Stimulated activated CD8-positive, alpha-beta memory T cell treated with anti-CD3 and anti-CD28 coated beads, Interleukin-4, amount 100 ng/mL, for 48 hours (primary cell): ENCODE measurements around the gene TPK1.
"Not testable (repeated sequence)": the region's sequence is repeated elsewhere in the genome, so short reads cannot be mapped to it uniquely, and the experiment has no call there.

Source experiments
- DNase-seq: peaks from one replicate; pipeline ENCODE4 v3.0.0-alpha.2; 2020

Gene TPK1

GRCh38 chr7:144775749-144776148, 60.1 kb downstream of the TPK1 start:
- DNase-seq = no peak

- no peak for DNase-seq
Observed at GRCh38 chr7:144771927-144772326, 63.9 kb downstream of the TPK1 start.

- DNase-seq = no peak
Observed at GRCh38 chr7:144771174-144771573, 64.7 kb downstream of the TPK1 start.

- DNase-seq = no peak
Observed at GRCh38 chr7:144769352-144769751, 66.5 kb downstream of the TPK1 start.

- DNase-seq = no peak
Observed at GRCh38 chr7:144768633-144769032, 67.2 kb downstream of the TPK1 start.

- DNase-seq = no peak
Observed at GRCh38 chr7:144763291-144763690, 72.6 kb downstream of the TPK1 start.

GRCh38 chr7:144762853-144763252, 73.0 kb downstream of the TPK1 start:
- DNase-seq = no peak

GRCh38 chr7:144761493-144761892, 74.4 kb downstream of the TPK1 start:
- DNase-seq = no peak

GRCh38 chr7:144759653-144760052, 76.2 kb downstream of the TPK1 start:
- no peak for DNase-seq

- no peak for DNase-seq
Observed at GRCh38 chr7:144747936-144748335, 87.9 kb downstream of the TPK1 start.

- DNase-seq = no peak
Observed at GRCh38 chr7:144738708-144739314, 97.0 kb downstream of the TPK1 start.

GRCh38 chr7:144738146-144738545, 97.7 kb downstream of the TPK1 start:
- no peak for DNase-seq

GRCh38 chr7:144736880-144737493, 98.9 kb downstream of the TPK1 start:
- DNase-seq = no peak

- DNase-seq = no peak
Observed at GRCh38 chr7:144735505-144736276, 100.2 kb downstream of the TPK1 start.

GRCh38 chr7:144731661-144732351, 104.0 kb downstream of the TPK1 start:
- DNase-seq = no peak

GRCh38 chr7:144730224-144730623, 105.6 kb downstream of the TPK1 start:
- no peak for DNase-seq

GRCh38 chr7:144729226-144729625, 106.6 kb downstream of the TPK1 start:
- no peak for DNase-seq

GRCh38 chr7:144728551-144728950, 107.3 kb downstream of the TPK1 start:
- DNase-seq = no peak

- DNase-seq = not testable (repeated sequence)
Observed at GRCh38 chr7:144726840-144727239, 109.0 kb downstream of the TPK1 start.

GRCh38 chr7:144725070-144725469, 110.8 kb downstream of the TPK1 start:
- no peak for DNase-seq

GRCh38 chr7:144723301-144723700, 112.6 kb downstream of the TPK1 start:
- DNase-seq = no peak

- DNase-seq = no peak
Observed at GRCh38 chr7:144720710-144721109, 115.1 kb downstream of the TPK1 start.

- DNase-seq = no peak
Observed at GRCh38 chr7:144720149-144720548, 115.7 kb downstream of the TPK1 start.

- no peak for DNase-seq
Observed at GRCh38 chr7:144717720-144718119, 118.1 kb downstream of the TPK1 start.
